A673 (cell line): ENCODE data around the gene GPATCH11.

Source experiments
- EZH2 ChIP-seq: fragments of 200-600 bp; sonication (generic); IDR thresholded peaks from 2 replicates; pipeline ENCODE4 v1.6.1; 2017; ENCODE audit warnings: borderline replicate concordance, low read depth, mild to moderate bottlenecking, mixed read lengths, antibody characterized with exemption, low read length; ENCODE audit not compliant: poor library complexity, severe bottlenecking
- TF ChIP-seq, protein P1 (sequence below): fragments of 300-800, 200-600 bp; sonication (generic); conservative IDR thresholded peaks from 2 replicates; pipeline ENCODE4 v1.5.1; 2017; ENCODE audit warnings: low read depth, mild to moderate bottlenecking, antibody characterized with exemption, low read length, moderate library complexity, mixed read lengths

DNA sequence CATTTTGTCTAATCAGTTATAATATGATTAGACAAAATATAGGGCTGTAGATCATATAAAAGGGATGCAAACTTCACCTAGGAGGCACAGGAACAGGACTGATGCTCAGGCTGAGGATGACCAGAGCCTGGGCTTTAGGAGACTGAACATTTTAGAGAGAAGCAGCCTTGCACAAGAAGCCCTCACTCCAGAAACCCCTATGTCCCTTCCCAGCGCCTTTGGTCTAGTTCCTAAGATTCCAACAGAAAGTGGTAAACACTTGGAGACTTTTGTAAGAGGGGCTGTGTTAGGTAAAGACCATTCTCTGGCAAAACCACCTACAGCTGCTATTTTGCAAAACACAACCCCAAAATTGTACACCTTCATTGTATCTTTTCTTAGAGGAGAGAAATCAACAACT is 33.2 kb downstream of the GPATCH11 start:
- TF ChIP-seq, protein P1, sequence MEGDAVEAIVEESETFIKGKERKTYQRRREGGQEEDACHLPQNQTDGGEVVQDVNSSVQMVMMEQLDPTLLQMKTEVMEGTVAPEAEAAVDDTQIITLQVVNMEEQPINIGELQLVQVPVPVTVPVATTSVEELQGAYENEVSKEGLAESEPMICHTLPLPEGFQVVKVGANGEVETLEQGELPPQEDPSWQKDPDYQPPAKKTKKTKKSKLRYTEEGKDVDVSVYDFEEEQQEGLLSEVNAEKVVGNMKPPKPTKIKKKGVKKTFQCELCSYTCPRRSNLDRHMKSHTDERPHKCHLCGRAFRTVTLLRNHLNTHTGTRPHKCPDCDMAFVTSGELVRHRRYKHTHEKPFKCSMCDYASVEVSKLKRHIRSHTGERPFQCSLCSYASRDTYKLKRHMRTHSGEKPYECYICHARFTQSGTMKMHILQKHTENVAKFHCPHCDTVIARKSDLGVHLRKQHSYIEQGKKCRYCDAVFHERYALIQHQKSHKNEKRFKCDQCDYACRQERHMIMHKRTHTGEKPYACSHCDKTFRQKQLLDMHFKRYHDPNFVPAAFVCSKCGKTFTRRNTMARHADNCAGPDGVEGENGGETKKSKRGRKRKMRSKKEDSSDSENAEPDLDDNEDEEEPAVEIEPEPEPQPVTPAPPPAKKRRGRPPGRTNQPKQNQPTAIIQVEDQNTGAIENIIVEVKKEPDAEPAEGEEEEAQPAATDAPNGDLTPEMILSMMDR, result no peak
- TF ChIP-seq EZH2, result no peak
